GM12878 (cell line): ENCODE data around the gene RTN4RL1. TPM values are rescaled to one million over a fixed set of nuclear protein-coding genes. Genes with fewer than 3 reads are reported as not detected.

Source experiments
- ATAC-seq: fragments of 200-7000 bp; cut with Tn5 transposase; 3 replicates; pipeline ENCODE4 v1.9.1; 2020; ENCODE audit warnings: mild to moderate bottlenecking, moderate library complexity
- BruUV-seq: library from RNA; stranded (reverse); fragments of 400-500 nt; replicated peaks from 2 replicates; lab custom pipeline; 2021; lab: Mats Ljungman, UMichigan
- CTCF ChIA-PET: fragments of 300-600 bp; sonication (Branson Sonifier 250); formaldehyde crosslinking; extraction: SDS; loops from one replicate; lab custom pipeline; 2021; ENCODE audit warnings: inconsistent platforms; lab: Yijun Ruan, JAX
- POLR2A ChIA-PET: fragments of 350-600 bp; formaldehyde crosslinking; extraction: SDS; loops from one replicate; lab custom pipeline; 2021; ENCODE audit warnings: inconsistent platforms; lab: Charles Lee
- RAD21 ChIA-PET: fragments of 300-600 bp; sonication (Branson Sonifier 250); formaldehyde crosslinking; loops from one replicate; lab custom pipeline; 2023; ENCODE audit warnings: antibody characterized with exemption; ENCODE audit not compliant: unreplicated experiment; lab: Charles Lee
- SMC1A ChIA-PET: fragments of 300-600 bp; sonication (Branson Sonifier 250); formaldehyde crosslinking; loops from one replicate; lab custom pipeline; 2023; ENCODE audit not compliant: unreplicated experiment, uncharacterized antibody; lab: Charles Lee
- DNase-seq: peaks from one replicate; pipeline ENCODE4 v3.0.0-alpha.2; 2011; ENCODE audit warnings: low read depth, low spot score
- FAIRE-seq: peaks from 3 replicates; lab custom pipeline; 2011; peaks lifted over from hg19 to GRCh38; lab: Jason Lieb, UNC
- H2AFZ ChIP-seq: 2 replicates; pipeline ENCODE4 v1.6.0; 2011; ENCODE audit warnings: low read depth, low read length, control low read depth; ENCODE audit not compliant: control insufficient read depth
- H3K27ac ChIP-seq: 2 replicates; pipeline ENCODE4 v1.5.1; 2011; ENCODE audit warnings: control low read depth; ENCODE audit not compliant: control insufficient read depth, insufficient read depth
- H3K27me3 ChIP-seq, 2 experiments: replicated peaks in 1 of 2; 2 replicates each; pipeline versions ENCODE4 v1.6.0 to v1.6.1; 2011; ENCODE audit warnings: low read length in 1 of 2; ENCODE audit not compliant: control insufficient read depth in 2 of 2, insufficient read depth in 2 of 2
- H3K36me3 ChIP-seq, 2 experiments: 2 replicates each; pipeline ENCODE4 v1.5.1; 2011; ENCODE audit warnings: low read length in 1 of 2; ENCODE audit not compliant: control insufficient read depth in 2 of 2, insufficient read depth in 2 of 2
- H3K4me1 ChIP-seq: 2 replicates; pipeline ENCODE4 v1.6.1; 2011; ENCODE audit warnings: mild to moderate bottlenecking, low read length, moderate library complexity, mixed read lengths; ENCODE audit not compliant: control insufficient read depth, insufficient read depth
- H3K4me2 ChIP-seq: 2 replicates; pipeline ENCODE4 v1.6.0; 2011; ENCODE audit warnings: control low read depth; ENCODE audit not compliant: control insufficient read depth, insufficient read depth
- H3K4me3 ChIP-seq: fragments of 200-600 bp; sonication (generic); 2 replicates; pipeline ENCODE4 v1.5.1; 2016
- H3K79me2 ChIP-seq: 2 replicates; pipeline ENCODE4 v1.6.0; 2011; ENCODE audit warnings: low read length; ENCODE audit not compliant: control insufficient read depth, insufficient read depth
- H3K9ac ChIP-seq: 2 replicates; pipeline ENCODE4 v1.8.0; 2011; ENCODE audit warnings: low read length, control low read depth, mixed read lengths; ENCODE audit not compliant: control insufficient read depth, insufficient read depth
- H3K9me3 ChIP-seq: replicated peaks from 3 replicates; pipeline ENCODE4 v1.5.1; 2011; ENCODE audit warnings: mild to moderate bottlenecking, low read length; ENCODE audit not compliant: control insufficient read depth, insufficient read depth
- H4K20me1 ChIP-seq: 2 replicates; pipeline ENCODE4 v1.6.0; 2011; ENCODE audit not compliant: control insufficient read depth, insufficient read depth
- BHLHE40 ChIP-seq, 2 experiments: fragments of 450-650 bp in 1 of 2; IDR thresholded peaks; 2 replicates each; pipeline ENCODE4 v1.6.1; 2011 to 2017; ENCODE audit warnings: low read depth in 2 of 2, borderline replicate concordance in 1 of 2, improper control_type of control experiment in 1 of 2, low read length in 1 of 2, mild to moderate bottlenecking in 1 of 2
- WGBS: methylation state at CpG from one replicate; pipeline ENCODE4 v1.1.6; 2016; ENCODE audit warnings: low lambda C conversion rate; ENCODE audit not compliant: insufficient replicate concordance, insufficient coverage; ENCODE audit errors: missing lambda C conversion rate; 5-methylcytosine and 5-hydroxymethylcytosine counted together
- in situ Hi-C: fragments of 300-500 bp; cut with MboI; formaldehyde crosslinking; loops from 9 replicates; pipeline ENCODE4 v1.14.3; 2018; ENCODE audit warnings: mixed read lengths
- intact Hi-C: fragments of 100-400 bp; cut with micrococcal nuclease; formaldehyde crosslinking; loops from one replicate; pipeline ENCODE4 v1.14.2; 2022; ENCODE audit not compliant: unreplicated experiment
- polyA plus RNA-seq, 11 experiments: library from polyadenylated mRNA; depleted of rRNA in 4 of 11; unstranded in 6 of 11; stranded (reverse) in 5 of 11; fragments of >200 nt; fragmentation: Nextera tagmentation in 4 of 11; fragmentation: Illumina TruSeq in 1 of 11; extraction: Ambion mirVana in 4 of 11; extraction: Trizol in 1 of 11; gene quantifications; 1 replicate in 1 of 11; 2 replicates in 10 of 11; pipeline versions ENCODE4 v1.2.1 to v1.2.3, GENCODE V29; 2011 to 2016; ENCODE audit warnings: inconsistent platforms in 2 of 11, missing spikeins in 2 of 11, low read depth in 1 of 11
- total RNA-seq, 4 experiments: library from RNA; depleted of rRNA in 3 of 4; stranded (reverse); fragments of >200 nt in 3 of 4; fragmentation: Illumina TruSeq in 1 of 4; extraction: Trizol in 1 of 4; gene quantifications; 2 replicates each; pipeline versions ENCODE4 v1.2.1 to v1.2.3, GENCODE V29; 2013 to 2021
- TF ChIP-seq, protein P1 (sequence below): IDR thresholded peaks from 2 replicates; pipeline ENCODE4 v1.6.1; 2011; ENCODE audit warnings: borderline replicate concordance, low read depth, mild to moderate bottlenecking, moderate library complexity, mixed read lengths, low read length; ENCODE audit not compliant: insufficient read depth; ENCODE audit errors: extremely low read length
- TF ChIP-seq, protein P2 (sequence below): fragments of 450-650 bp; IDR thresholded peaks from 2 replicates; pipeline ENCODE4 v1.6.1; 2016; ENCODE audit warnings: mild to moderate bottlenecking, moderate library complexity, borderline replicate concordance

The RTN4RL1 gene
- total and polyA plus RNA-seq, 10 of the 15 experiments (the other 5 are each of a cell fraction or from before 2014, with no cell fraction given), result 0.08 to 0.11 (median 0.10) TPM; not detected in 7

GRCh38 chr17:2022647-2023240 lies 2.4 kb downstream of the RTN4RL1 start:
- CTCF ChIA-PET, result no interaction called here
- FAIRE-seq (no peak), ATAC-seq (no peak), DNase-seq (no peak)
- Histone ChIP-seq H3K9me3 (no peaks in the 10 kb centered on the region), H3K27ac (no peak overlapping the region), H3K4me2 (no peak overlapping the region), H3K36me3 (no peaks in the 10 kb centered on the region), H3K9ac (no peak overlapping the region)
- WGBS, result 27% methylated on average over 15 of the region's 15 CpGs
- TF ChIP-seq, protein P1, sequence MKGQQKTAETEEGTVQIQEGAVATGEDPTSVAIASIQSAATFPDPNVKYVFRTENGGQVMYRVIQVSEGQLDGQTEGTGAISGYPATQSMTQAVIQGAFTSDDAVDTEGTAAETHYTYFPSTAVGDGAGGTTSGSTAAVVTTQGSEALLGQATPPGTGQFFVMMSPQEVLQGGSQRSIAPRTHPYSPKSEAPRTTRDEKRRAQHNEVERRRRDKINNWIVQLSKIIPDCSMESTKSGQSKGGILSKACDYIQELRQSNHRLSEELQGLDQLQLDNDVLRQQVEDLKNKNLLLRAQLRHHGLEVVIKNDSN, result peak; percentile 22
- TF ChIP-seq, protein P2, sequence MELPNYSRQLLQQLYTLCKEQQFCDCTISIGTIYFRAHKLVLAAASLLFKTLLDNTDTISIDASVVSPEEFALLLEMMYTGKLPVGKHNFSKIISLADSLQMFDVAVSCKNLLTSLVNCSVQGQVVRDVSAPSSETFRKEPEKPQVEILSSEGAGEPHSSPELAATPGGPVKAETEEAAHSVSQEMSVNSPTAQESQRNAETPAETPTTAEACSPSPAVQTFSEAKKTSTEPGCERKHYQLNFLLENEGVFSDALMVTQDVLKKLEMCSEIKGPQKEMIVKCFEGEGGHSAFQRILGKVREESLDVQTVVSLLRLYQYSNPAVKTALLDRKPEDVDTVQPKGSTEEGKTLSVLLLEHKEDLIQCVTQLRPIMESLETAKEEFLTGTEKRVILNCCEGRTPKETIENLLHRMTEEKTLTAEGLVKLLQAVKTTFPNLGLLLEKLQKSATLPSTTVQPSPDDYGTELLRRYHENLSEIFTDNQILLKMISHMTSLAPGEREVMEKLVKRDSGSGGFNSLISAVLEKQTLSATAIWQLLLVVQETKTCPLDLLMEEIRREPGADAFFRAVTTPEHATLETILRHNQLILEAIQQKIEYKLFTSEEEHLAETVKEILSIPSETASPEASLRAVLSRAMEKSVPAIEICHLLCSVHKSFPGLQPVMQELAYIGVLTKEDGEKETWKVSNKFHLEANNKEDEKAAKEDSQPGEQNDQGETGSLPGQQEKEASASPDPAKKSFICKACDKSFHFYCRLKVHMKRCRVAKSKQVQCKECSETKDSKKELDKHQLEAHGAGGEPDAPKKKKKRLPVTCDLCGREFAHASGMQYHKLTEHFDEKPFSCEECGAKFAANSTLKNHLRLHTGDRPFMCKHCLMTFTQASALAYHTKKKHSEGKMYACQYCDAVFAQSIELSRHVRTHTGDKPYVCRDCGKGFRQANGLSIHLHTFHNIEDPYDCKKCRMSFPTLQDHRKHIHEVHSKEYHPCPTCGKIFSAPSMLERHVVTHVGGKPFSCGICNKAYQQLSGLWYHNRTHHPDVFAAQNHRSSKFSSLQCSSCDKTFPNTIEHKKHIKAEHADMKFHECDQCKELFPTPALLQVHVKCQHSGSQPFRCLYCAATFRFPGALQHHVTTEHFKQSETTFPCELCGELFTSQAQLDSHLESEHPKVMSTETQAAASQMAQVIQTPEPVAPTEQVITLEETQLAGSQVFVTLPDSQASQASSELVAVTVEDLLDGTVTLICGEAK, result no peak
- TF ChIP-seq BHLHE40 (IDR thresholded peaks at IDR 0.05; ENCODE audit: borderline replicate concordance in 1 of 2, low read depth in 2 of 2, low read length in 1 of 2), result 0 out of 4 replicates have a peak, but pooled peaks of 1 of the 2 experiments have one; percentile 8
- TF ChIP-seq, all 136 proteins: peak for 2
- POLR2A ChIA-PET, result no interaction called here
- RAD21 ChIA-PET, result no interaction called here
- SMC1A ChIA-PET, result no interaction called here
- H3K79me2 ChIP-seq, result no peaks in the 10 kb centered on the region
- H4K20me1 ChIP-seq, result no peaks in the 10 kb centered on the region
- in situ Hi-C loops (loop anchor here (25.0 kb wide), 1 partner anchor 110 kb away; no protein-coding TSS in a partner anchor), intact Hi-C loops (no loop called here)
- H2AFZ ChIP-seq, result no peak overlapping the region
- H3K27me3 ChIP-seq, result peaks cover 17 to 25% of the 10 kb centered on the region in 2 experiments
- peaks cover 10% of the 10 kb centered on the region for H3K4me1 ChIP-seq
- no peak overlapping the region for H3K4me3 ChIP-seq
- no TSS peak for BruUV-seq
